HG02885 (cell line): ENCODE measurements around the gene HPS1.

ENCODE experiments used
- ATAC-seq: cut with Tn5 transposase; IDR thresholded peaks from one replicate; pipeline ENCODE4 v1.9.1; 2021; ENCODE audit warnings: mild to moderate bottlenecking; ENCODE audit not compliant: unreplicated experiment, poor library complexity

HPS1 gene

GRCh38 chr10:98446661-98447221 is at the start of gene HPS1:
Gene HPS1, minus strand, starts transcription at chr10:98446935. Its CDS starts 3,695 bp downstream, at chr10:98443240.
- ATAC-seq, result peak; percentile 90

GRCh38 chr10:98492763-98493162 is 46.0 kb upstream of the HPS1 start:
- ATAC-seq, result no peak

DNA sequence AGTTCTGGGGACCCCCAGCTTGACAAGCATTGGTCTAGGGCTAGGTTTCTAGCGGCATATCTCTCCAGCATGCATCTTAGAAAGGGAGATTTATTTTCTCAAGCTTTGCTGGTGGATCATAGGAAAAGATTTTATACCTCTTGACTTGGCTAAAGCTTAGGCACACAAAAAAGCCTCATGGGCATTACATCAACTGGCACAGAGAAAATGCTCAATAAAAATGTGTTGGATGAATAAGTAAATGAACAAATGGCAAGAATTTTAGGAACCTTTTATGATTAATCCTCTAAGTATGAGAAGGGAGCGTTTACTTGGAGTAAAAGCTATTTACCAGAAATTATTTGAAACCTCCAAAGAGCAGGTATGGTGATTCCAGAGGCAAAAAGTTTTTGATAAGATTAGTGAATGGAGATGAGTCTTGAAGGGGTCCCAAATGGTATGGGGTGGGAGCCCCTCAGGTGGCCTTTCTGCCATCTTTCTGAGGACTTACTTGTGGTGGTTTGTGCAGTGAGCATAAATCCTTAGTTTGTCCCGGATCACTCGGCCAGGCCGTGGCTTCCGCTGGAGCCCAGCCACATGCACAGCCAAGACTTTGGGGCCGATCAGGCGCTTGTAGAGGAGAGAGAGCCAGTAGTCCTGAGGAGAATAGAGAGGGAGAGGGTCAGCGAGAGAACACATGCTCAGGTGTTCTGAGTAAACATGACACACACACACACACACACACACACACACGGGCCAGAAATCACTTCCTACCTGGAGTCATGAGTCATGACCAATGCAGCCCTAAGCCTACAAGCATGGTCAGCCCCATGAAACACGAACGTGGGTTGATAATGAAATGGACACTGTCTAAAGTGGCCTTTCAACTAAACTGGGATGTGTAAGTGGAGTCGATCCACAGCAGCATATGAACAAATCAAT is 43.1 kb upstream of the HPS1 start:
- ATAC-seq, result no peak

- ATAC-seq, result no peak
Measured at GRCh38 chr10:98488669-98489430, 42.1 kb upstream of the HPS1 start.

GRCh38 chr10:98487649-98488048 is 40.9 kb upstream of the HPS1 start:
- no peak for ATAC-seq

DNA sequence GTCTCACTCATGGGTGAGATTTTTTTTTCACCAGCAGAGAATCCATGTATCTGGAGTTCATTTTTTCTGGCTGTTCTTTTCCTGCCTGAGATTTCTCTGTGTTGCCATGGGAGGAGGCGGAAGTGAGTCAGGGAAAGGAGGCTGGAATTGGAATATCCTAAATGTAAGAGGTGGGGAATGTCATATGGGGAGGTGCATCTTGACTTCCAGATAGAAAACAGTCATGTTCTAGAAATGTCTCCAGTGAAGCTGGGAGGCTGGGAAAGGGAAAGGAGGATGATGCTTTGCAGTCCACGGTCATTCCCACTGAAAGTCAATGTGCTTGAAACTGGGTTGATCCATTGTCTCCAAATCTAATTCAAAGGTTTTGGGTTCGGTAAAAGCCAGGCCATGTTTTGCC is 39.7 kb upstream of the HPS1 start:
- ATAC-seq, result no peak

GRCh38 chr10:98485959-98486358 is 39.2 kb upstream of the HPS1 start:
- ATAC-seq, result no peak

DNA sequence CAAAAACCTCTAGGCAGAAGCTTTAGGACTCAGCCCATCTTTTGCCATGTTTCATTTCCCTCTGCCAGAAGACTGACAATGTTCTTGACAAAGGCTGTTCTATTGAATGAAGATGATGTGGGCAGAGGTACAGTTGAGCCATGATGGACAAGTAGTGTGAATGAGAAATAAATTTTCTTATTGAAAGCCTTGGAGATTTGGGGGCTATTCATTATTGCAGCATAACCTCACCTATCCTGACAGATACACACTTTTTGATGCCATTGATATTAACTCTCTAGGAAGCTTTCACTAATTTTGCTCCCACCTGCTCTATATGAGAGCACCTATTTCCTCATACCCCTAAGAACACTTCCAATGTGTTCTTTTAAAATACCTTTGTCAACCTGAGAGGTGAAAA is 36.9 kb upstream of the HPS1 start:
- no peak for ATAC-seq

- no peak for ATAC-seq
Measured at GRCh38 chr10:98482096-98482495, 35.4 kb upstream of the HPS1 start.

DNA sequence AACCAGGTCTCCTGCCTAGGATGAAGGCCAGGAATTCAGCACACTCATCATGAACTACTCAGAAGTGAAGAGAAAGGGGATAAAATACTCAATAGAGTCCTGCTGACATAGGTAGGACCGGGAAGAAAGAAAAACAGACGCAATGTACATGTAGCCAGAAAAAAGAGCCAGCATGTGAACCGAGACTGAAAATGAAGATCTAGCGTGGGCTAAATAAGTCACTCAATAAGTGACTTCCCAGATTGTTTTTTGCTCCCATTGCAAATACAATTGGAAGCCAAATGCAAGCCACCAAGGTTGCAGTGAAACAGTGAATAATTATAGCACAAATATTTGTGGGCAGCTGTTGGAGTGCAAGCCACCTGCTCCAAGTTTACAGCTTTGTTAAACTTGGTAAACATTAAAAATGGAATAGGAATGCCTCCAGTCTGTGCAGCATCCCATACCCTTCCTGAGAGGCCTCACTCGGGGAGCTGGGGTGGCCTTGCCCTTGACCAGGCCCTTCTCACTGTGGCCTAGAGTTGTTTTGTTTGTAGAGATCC is 34.7 kb upstream of the HPS1 start:
- ATAC-seq, result no peak

- ATAC-seq, result no peak
Measured at GRCh38 chr10:98478430-98479222, 31.9 kb upstream of the HPS1 start.

- no peak for ATAC-seq
Measured at GRCh38 chr10:98477861-98478260, 31.1 kb upstream of the HPS1 start.

GRCh38 chr10:98474628-98475027 is 27.9 kb upstream of the HPS1 start:
- peak; percentile 82 for ATAC-seq

DNA sequence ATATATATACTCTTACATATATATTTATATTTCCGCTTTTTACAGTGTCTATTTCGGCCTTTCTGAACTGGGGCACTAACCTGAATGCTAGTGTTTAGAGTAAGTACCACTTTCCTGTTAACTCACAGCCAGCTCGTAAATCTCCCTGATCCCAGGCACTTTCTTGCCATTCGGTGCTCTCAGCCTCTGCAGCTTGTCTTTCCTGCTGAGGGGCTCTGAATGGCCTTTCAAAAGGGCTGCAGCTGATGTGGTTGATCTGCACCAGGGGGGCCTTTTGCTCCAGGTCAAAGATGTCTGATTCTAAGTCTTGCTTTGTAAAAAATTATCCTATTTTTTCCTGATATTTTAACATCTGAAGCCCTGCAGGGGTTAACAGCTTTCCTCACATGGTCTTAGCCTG is 25.5 kb upstream of the HPS1 start:
- ATAC-seq, result no peak

DNA sequence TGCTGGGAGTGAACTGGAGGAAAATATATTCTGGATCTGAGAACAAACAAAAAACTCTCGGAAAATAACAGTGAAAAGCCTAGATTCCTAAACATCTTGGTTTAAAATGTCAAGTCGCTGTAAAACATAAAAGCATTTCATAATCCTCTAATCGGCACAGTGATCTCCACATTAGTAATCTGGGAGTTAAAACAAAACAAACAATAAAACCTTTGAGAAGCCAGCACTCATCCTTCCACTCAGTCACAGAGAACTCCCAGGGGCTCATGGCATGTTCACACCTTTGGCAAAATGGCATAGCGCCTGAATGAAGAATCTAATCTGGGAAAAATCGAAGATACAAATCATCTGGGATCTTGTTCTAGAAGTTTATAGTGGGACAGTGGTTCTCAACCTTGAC is 24.1 kb upstream of the HPS1 start:
- no peak for ATAC-seq

- no peak for ATAC-seq
Measured at GRCh38 chr10:98469001-98469931, 22.5 kb upstream of the HPS1 start.

DNA sequence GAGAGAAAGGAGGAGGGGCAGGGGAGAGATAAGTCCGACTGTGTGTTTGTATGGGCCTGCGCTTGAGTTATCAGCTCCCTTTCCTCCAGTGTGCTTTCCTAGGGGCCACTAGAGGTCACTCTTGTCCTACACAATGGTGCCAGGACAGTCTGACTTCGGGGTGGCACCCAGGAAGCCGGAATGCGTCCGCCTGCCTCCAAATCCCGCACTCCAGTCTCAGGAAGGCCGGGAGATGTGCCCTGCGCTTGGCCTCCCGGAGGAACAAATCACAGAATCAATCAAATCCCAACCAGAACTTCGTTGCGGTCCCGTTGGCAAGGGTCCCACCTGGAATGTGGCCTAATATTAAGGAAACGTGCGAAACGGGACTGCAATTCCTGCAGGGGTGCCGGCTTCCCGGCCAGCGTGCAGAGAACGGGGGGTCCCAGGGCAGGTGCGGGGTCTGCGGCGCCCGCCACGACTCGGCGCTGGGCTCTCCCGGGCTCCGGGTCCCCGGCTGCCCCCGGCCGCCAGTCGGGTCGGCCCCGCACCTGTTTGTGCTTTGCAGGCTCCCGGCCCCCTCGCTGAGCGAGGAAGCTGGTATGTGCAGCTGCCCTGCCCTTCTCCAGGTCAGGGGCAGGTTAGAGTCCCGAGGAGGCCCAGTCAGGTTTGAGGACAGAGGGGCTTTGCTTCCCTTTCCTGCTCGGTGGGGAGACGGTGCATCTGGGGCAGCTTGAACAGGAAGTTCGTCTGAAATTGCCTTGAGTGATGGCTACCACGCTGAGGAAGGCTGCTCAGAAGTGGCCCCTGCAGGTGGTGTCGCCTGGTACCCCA is 21.0 kb upstream of the HPS1 start:
- ATAC-seq, result peak; percentile 96

DNA sequence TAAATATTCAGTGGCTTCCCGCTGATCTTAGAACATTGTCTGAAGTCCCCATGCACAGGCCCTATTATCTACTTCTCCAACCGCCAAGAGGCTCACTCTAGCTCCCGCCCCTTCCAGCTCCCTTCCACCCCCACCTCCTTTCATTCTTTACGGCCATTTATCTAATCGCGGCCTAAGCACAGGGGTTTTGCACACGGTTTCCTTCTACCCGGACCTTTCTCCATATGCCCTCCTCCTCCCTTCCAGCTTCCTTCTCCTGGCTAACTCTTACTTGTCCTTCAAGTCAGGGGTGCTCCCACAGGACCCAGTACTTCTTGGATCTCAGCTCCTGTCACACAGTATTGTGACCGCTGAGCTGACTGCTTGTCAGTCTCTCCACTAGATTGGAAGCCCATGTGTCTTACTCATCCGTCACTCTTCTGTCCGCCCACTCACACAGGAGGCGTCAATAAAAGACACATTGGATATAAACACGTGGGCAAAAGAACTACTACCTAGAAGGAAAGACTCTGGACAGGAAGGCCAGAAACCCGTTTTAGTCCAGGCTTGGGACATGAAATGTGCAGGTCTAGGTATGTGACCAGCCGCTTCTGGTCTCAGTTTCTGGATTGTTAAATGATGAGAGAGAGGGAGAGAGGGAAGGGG is 20.2 kb upstream of the HPS1 start:
- no peak for ATAC-seq
